Measurements from ENCODE around the gene UBE3B. TPM values are rescaled to one million over a fixed set of nuclear protein-coding genes. Genes with fewer than 3 reads are reported as not detected.

Gene UBE3B
- total RNA-seq, 1 experiment from 2014 or later = 29.3 TPM

- ChIA-PET POLR2A (no interaction called here), CTCF (no interaction called here)
- Mint-ChIP-seq H3K36me3 (peaks cover 50% of the 10 kb centered on the region), H3K9me3 (no peaks in the 10 kb centered on the region), H3K27me3 (ENCODE audit: low read depth) (no peaks in the 10 kb centered on the region), H3K27ac (no peak overlapping the region), H3K4me3 (no peak overlapping the region), H3K4me1 (peaks cover 3% of the 10 kb centered on the region)
- no peak for DNase-seq (ENCODE audit: low spot score)
- no peak for ATAC-seq
- no peak for TF ChIP-seq EMX1 (CRISPR knock-in tag; IDR thresholded peaks at IDR 0.05)
- TF ChIP-seq JAZF1 (CRISPR knock-in tag; IDR thresholded peaks at IDR 0.05) = no peak
- TF ChIP-seq ZNF416 (CRISPR knock-in tag; IDR thresholded peaks at IDR 0.05) = no peak
- no peak for TF ChIP-seq ZNF219 (CRISPR knock-in tag; IDR thresholded peaks at IDR 0.05; ENCODE audit: borderline replicate concordance)
- no peak for TF ChIP-seq STAT6 (CRISPR knock-in tag; conservative IDR thresholded peaks at IDR 0.05; ENCODE audit: low read depth)
- TF ChIP-seq, protein P1, sequence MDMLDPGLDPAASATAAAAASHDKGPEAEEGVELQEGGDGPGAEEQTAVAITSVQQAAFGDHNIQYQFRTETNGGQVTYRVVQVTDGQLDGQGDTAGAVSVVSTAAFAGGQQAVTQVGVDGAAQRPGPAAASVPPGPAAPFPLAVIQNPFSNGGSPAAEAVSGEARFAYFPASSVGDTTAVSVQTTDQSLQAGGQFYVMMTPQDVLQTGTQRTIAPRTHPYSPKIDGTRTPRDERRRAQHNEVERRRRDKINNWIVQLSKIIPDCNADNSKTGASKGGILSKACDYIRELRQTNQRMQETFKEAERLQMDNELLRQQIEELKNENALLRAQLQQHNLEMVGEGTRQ (CRISPR knock-in tag; IDR thresholded peaks at IDR 0.05) = no peak
- no peak for TF ChIP-seq TP53 (CRISPR knock-in tag; IDR thresholded peaks at IDR 0.05)
- TF ChIP-seq ZSCAN18 (CRISPR knock-in tag; IDR thresholded peaks at IDR 0.05) = no peak
- TF ChIP-seq, protein P2, sequence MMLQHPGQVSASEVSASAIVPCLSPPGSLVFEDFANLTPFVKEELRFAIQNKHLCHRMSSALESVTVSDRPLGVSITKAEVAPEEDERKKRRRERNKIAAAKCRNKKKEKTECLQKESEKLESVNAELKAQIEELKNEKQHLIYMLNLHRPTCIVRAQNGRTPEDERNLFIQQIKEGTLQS (CRISPR knock-in tag; conservative IDR thresholded peaks at IDR 0.05) = no peak
- TF ChIP-seq AFF4 (CRISPR knock-in tag; IDR thresholded peaks at IDR 0.05; ENCODE audit: borderline replicate concordance) = no peak
- TF ChIP-seq ESRRA (CRISPR knock-in tag; IDR thresholded peaks at IDR 0.05; ENCODE audit: borderline replicate concordance) = no peak
- TF ChIP-seq PREB (CRISPR knock-in tag; IDR thresholded peaks at IDR 0.05; ENCODE audit: borderline replicate concordance) = no peak
- no peak for TF ChIP-seq NFE2L1 (CRISPR knock-in tag; IDR thresholded peaks at IDR 0.05)
- no peak for TF ChIP-seq GRHL2 (CRISPR knock-in tag; IDR thresholded peaks at IDR 0.05; ENCODE audit: insufficient replicate concordance, severe bottlenecking)
- TF ChIP-seq TEAD1 (CRISPR knock-in tag; IDR thresholded peaks at IDR 0.05) = no peak
- TF ChIP-seq ZBTB21 (CRISPR knock-in tag; IDR thresholded peaks at IDR 0.05; ENCODE audit: borderline replicate concordance) = no peak
- no peak for TF ChIP-seq ZNF671 (CRISPR knock-in tag; IDR thresholded peaks at IDR 0.05)
- TF ChIP-seq ELF4 (CRISPR knock-in tag; IDR thresholded peaks at IDR 0.05; ENCODE audit: low read depth) = no peak
- TF ChIP-seq, protein P3, sequence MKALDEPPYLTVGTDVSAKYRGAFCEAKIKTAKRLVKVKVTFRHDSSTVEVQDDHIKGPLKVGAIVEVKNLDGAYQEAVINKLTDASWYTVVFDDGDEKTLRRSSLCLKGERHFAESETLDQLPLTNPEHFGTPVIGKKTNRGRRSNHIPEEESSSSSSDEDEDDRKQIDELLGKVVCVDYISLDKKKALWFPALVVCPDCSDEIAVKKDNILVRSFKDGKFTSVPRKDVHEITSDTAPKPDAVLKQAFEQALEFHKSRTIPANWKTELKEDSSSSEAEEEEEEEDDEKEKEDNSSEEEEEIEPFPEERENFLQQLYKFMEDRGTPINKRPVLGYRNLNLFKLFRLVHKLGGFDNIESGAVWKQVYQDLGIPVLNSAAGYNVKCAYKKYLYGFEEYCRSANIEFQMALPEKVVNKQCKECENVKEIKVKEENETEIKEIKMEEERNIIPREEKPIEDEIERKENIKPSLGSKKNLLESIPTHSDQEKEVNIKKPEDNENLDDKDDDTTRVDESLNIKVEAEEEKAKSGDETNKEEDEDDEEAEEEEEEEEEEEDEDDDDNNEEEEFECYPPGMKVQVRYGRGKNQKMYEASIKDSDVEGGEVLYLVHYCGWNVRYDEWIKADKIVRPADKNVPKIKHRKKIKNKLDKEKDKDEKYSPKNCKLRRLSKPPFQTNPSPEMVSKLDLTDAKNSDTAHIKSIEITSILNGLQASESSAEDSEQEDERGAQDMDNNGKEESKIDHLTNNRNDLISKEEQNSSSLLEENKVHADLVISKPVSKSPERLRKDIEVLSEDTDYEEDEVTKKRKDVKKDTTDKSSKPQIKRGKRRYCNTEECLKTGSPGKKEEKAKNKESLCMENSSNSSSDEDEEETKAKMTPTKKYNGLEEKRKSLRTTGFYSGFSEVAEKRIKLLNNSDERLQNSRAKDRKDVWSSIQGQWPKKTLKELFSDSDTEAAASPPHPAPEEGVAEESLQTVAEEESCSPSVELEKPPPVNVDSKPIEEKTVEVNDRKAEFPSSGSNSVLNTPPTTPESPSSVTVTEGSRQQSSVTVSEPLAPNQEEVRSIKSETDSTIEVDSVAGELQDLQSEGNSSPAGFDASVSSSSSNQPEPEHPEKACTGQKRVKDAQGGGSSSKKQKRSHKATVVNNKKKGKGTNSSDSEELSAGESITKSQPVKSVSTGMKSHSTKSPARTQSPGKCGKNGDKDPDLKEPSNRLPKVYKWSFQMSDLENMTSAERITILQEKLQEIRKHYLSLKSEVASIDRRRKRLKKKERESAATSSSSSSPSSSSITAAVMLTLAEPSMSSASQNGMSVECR (CRISPR knock-in tag; IDR thresholded peaks at IDR 0.05; ENCODE audit: borderline replicate concordance) = no peak
Measured at GRCh38 chr12:109579639-109580038, 102.2 kb downstream of the UBE3B start.
